GM12878 (cell line): Measurements from ENCODE around the gene NPLOC4. TPM values are rescaled to one million over a fixed set of nuclear protein-coding genes. Genes with fewer than 3 reads are reported as not detected.

Source experiments
- ATAC-seq: fragments of 200-7000 bp; cut with Tn5 transposase; 3 replicates; pipeline ENCODE4 v1.9.1; 2020; ENCODE audit warnings: mild to moderate bottlenecking, moderate library complexity
- BruUV-seq: library from RNA; stranded (reverse); fragments of 400-500 nt; replicated peaks from 2 replicates; lab custom pipeline; 2021; lab: Mats Ljungman, UMichigan
- CTCF ChIA-PET: fragments of 300-600 bp; sonication (Branson Sonifier 250); formaldehyde crosslinking; extraction: SDS; loops from one replicate; lab custom pipeline; 2021; ENCODE audit warnings: inconsistent platforms; lab: Yijun Ruan, JAX
- POLR2A ChIA-PET: fragments of 350-600 bp; formaldehyde crosslinking; extraction: SDS; loops from one replicate; lab custom pipeline; 2021; ENCODE audit warnings: inconsistent platforms; lab: Charles Lee
- RAD21 ChIA-PET: fragments of 300-600 bp; sonication (Branson Sonifier 250); formaldehyde crosslinking; loops from one replicate; lab custom pipeline; 2023; ENCODE audit warnings: antibody characterized with exemption; ENCODE audit not compliant: unreplicated experiment; lab: Charles Lee
- SMC1A ChIA-PET: fragments of 300-600 bp; sonication (Branson Sonifier 250); formaldehyde crosslinking; loops from one replicate; lab custom pipeline; 2023; ENCODE audit not compliant: unreplicated experiment, uncharacterized antibody; lab: Charles Lee
- DNase-seq: peaks from one replicate; pipeline ENCODE4 v3.0.0-alpha.2; 2011; ENCODE audit warnings: low read depth, low spot score
- FAIRE-seq: peaks from 3 replicates; lab custom pipeline; 2011; peaks lifted over from hg19 to GRCh38; lab: Jason Lieb, UNC
- H2AFZ ChIP-seq: 2 replicates; pipeline ENCODE4 v1.6.0; 2011; ENCODE audit warnings: low read depth, low read length, control low read depth; ENCODE audit not compliant: control insufficient read depth
- H3K27ac ChIP-seq: 2 replicates; pipeline ENCODE4 v1.5.1; 2011; ENCODE audit warnings: control low read depth; ENCODE audit not compliant: control insufficient read depth, insufficient read depth
- H3K27me3 ChIP-seq, 2 experiments: replicated peaks in 1 of 2; 2 replicates each; pipeline versions ENCODE4 v1.6.0 to v1.6.1; 2011; ENCODE audit warnings: low read length in 1 of 2; ENCODE audit not compliant: control insufficient read depth in 2 of 2, insufficient read depth in 2 of 2
- H3K36me3 ChIP-seq, 2 experiments: 2 replicates each; pipeline ENCODE4 v1.5.1; 2011; ENCODE audit warnings: low read length in 1 of 2; ENCODE audit not compliant: control insufficient read depth in 2 of 2, insufficient read depth in 2 of 2
- H3K4me1 ChIP-seq: 2 replicates; pipeline ENCODE4 v1.6.1; 2011; ENCODE audit warnings: mild to moderate bottlenecking, low read length, moderate library complexity, mixed read lengths; ENCODE audit not compliant: control insufficient read depth, insufficient read depth
- H3K4me2 ChIP-seq: 2 replicates; pipeline ENCODE4 v1.6.0; 2011; ENCODE audit warnings: control low read depth; ENCODE audit not compliant: control insufficient read depth, insufficient read depth
- H3K4me3 ChIP-seq: fragments of 200-600 bp; sonication (generic); 2 replicates; pipeline ENCODE4 v1.5.1; 2016
- H3K79me2 ChIP-seq: 2 replicates; pipeline ENCODE4 v1.6.0; 2011; ENCODE audit warnings: low read length; ENCODE audit not compliant: control insufficient read depth, insufficient read depth
- H3K9ac ChIP-seq: 2 replicates; pipeline ENCODE4 v1.8.0; 2011; ENCODE audit warnings: low read length, control low read depth, mixed read lengths; ENCODE audit not compliant: control insufficient read depth, insufficient read depth
- H3K9me3 ChIP-seq: replicated peaks from 3 replicates; pipeline ENCODE4 v1.5.1; 2011; ENCODE audit warnings: mild to moderate bottlenecking, low read length; ENCODE audit not compliant: control insufficient read depth, insufficient read depth
- H4K20me1 ChIP-seq: 2 replicates; pipeline ENCODE4 v1.6.0; 2011; ENCODE audit not compliant: control insufficient read depth, insufficient read depth
- ASH2L ChIP-seq: fragments of 300-600, 200-600 bp; sonication (generic); IDR thresholded peaks from 2 replicates; pipeline ENCODE4 v1.6.1; 2017; ENCODE audit warnings: low read depth, mild to moderate bottlenecking, borderline replicate concordance
- CBX3 ChIP-seq: fragments of 200-600 bp; sonication (generic); IDR thresholded peaks from 2 replicates; pipeline ENCODE4 v1.6.1; 2016; ENCODE audit warnings: low read depth, borderline replicate concordance
- CHD4 ChIP-seq: fragments of 200-600 bp; sonication (generic); IDR thresholded peaks from 2 replicates; pipeline ENCODE4 v1.6.1; 2016; ENCODE audit warnings: mild to moderate bottlenecking
- ETV6 ChIP-seq, 2 experiments: fragments of 450-650 bp in 1 of 2; IDR thresholded peaks in 1 of 2; conservative IDR thresholded peaks in 1 of 2; 2 replicates each; pipeline ENCODE4 v1.6.1; 2014; ENCODE audit warnings: antibody characterized with exemption in 1 of 2, borderline replicate concordance in 1 of 2, low read depth in 1 of 2, mild to moderate bottlenecking in 1 of 2, moderate library complexity in 1 of 2
- FOXM1 ChIP-seq: IDR thresholded peaks from 2 replicates; pipeline ENCODE4 v1.6.1; 2012; ENCODE audit warnings: low read depth, mild to moderate bottlenecking, inconsistent platforms, low read length, moderate library complexity
- HCFC1 ChIP-seq: fragments of 150-350 bp; IDR thresholded peaks from 2 replicates; pipeline ENCODE4 v1.6.1; 2014; ENCODE audit warnings: low read length
- HDAC6 ChIP-seq: fragments of 200-600 bp; sonication (generic); IDR thresholded peaks from one replicate; pipeline ENCODE4 v1.8.0; 2017; ENCODE audit warnings: antibody characterized with exemption; ENCODE audit not compliant: unreplicated experiment
- JUND ChIP-seq: IDR thresholded peaks from 2 replicates; pipeline ENCODE4 v1.6.1; 2012; ENCODE audit warnings: low read depth, mild to moderate bottlenecking, low read length, improper control_type of control experiment, moderate library complexity
- SMARCA5 ChIP-seq: fragments of 450-650 bp; IDR thresholded peaks from 2 replicates; pipeline ENCODE4 v1.6.1; 2017; ENCODE audit warnings: mild to moderate bottlenecking
- SRF ChIP-seq, 2 experiments: IDR thresholded peaks; 2 replicates each; pipeline ENCODE4 v1.6.1; 2011; ENCODE audit warnings: low read depth in 2 of 2, low read length in 2 of 2, mild to moderate bottlenecking in 1 of 2, moderate library complexity in 1 of 2
- TAF1 ChIP-seq: IDR thresholded peaks from 2 replicates; pipeline ENCODE4 v1.6.1; 2011; ENCODE audit warnings: mild to moderate bottlenecking, low read depth, low read length, borderline replicate concordance
- TCF12 ChIP-seq: IDR thresholded peaks from 2 replicates; pipeline ENCODE4 v1.6.1; 2011; ENCODE audit warnings: low read depth, mild to moderate bottlenecking, low read length
- ZNF207 ChIP-seq: fragments of 450-650 bp; IDR thresholded peaks from 2 replicates; pipeline ENCODE4 v1.6.1; 2014; ENCODE audit warnings: antibody characterized with exemption, mild to moderate bottlenecking, borderline replicate concordance
- WGBS: methylation state at CpG from one replicate; pipeline ENCODE4 v1.1.6; 2016; ENCODE audit warnings: low lambda C conversion rate; ENCODE audit not compliant: insufficient replicate concordance, insufficient coverage; ENCODE audit errors: missing lambda C conversion rate; 5-methylcytosine and 5-hydroxymethylcytosine counted together
- in situ Hi-C: fragments of 300-500 bp; cut with MboI; formaldehyde crosslinking; loops from 9 replicates; pipeline ENCODE4 v1.14.3; 2018; ENCODE audit warnings: mixed read lengths
- intact Hi-C: fragments of 100-400 bp; cut with micrococcal nuclease; formaldehyde crosslinking; loops from one replicate; pipeline ENCODE4 v1.14.2; 2022; ENCODE audit not compliant: unreplicated experiment
- polyA plus RNA-seq, 11 experiments: library from polyadenylated mRNA; depleted of rRNA in 4 of 11; unstranded in 6 of 11; stranded (reverse) in 5 of 11; fragments of >200 nt; fragmentation: Nextera tagmentation in 4 of 11; fragmentation: Illumina TruSeq in 1 of 11; extraction: Ambion mirVana in 4 of 11; extraction: Trizol in 1 of 11; gene quantifications; 1 replicate in 1 of 11; 2 replicates in 10 of 11; pipeline versions ENCODE4 v1.2.1 to v1.2.3, GENCODE V29; 2011 to 2016; ENCODE audit warnings: inconsistent platforms in 2 of 11, missing spikeins in 2 of 11, low read depth in 1 of 11
- total RNA-seq, 4 experiments: library from RNA; depleted of rRNA in 3 of 4; stranded (reverse); fragments of >200 nt in 3 of 4; fragmentation: Illumina TruSeq in 1 of 4; extraction: Trizol in 1 of 4; gene quantifications; 2 replicates each; pipeline versions ENCODE4 v1.2.1 to v1.2.3, GENCODE V29; 2013 to 2021
- TF ChIP-seq, protein P1 (sequence below): fragments of 150-350 bp; IDR thresholded peaks from 2 replicates; pipeline ENCODE4 v1.6.1; 2014; ENCODE audit warnings: mild to moderate bottlenecking, low read depth, low read length
- TF ChIP-seq, protein P2 (sequence below): IDR thresholded peaks from 2 replicates; pipeline ENCODE4 v1.6.1; 2012; ENCODE audit warnings: low read depth, low read length, improper control_type of control experiment
- TF ChIP-seq, protein P3 (sequence below): IDR thresholded peaks from 2 replicates; pipeline ENCODE4 v1.6.1; 2011; ENCODE audit warnings: low read depth, low read length, improper control_type of control experiment, borderline replicate concordance

Gene NPLOC4
- total and polyA plus RNA-seq, 10 of the 15 experiments (the other 5 are each of a cell fraction or from before 2014, with no cell fraction given): 1.5 to 83.7 (median 45.8) TPM

DNA sequence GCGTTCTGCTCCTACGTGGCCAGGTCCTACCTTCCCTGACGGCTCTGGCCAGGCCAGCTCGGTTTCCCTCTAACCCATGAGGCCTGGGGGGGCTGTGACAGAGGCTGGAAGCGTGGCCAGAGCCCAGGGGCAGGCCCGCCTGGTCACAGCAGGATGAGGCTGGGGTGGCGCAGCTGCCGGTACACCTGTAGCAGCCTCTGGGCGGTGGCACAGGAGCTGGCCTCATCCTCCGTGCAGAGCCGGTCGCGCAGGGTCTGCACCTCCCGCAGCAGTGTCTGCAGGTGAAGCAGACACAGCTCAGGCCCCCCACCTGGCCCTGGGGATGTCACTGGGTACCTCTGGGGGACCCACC lies 96.3 kb downstream of the NPLOC4 start (continued):
- TF ChIP-seq, protein P1, sequence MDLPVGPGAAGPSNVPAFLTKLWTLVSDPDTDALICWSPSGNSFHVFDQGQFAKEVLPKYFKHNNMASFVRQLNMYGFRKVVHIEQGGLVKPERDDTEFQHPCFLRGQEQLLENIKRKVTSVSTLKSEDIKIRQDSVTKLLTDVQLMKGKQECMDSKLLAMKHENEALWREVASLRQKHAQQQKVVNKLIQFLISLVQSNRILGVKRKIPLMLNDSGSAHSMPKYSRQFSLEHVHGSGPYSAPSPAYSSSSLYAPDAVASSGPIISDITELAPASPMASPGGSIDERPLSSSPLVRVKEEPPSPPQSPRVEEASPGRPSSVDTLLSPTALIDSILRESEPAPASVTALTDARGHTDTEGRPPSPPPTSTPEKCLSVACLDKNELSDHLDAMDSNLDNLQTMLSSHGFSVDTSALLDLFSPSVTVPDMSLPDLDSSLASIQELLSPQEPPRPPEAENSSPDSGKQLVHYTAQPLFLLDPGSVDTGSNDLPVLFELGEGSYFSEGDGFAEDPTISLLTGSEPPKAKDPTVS: no peak
- TF ChIP-seq SMARCA5 (no peak), CHD4 (no peak), HDAC6 (no peak)

DNA sequence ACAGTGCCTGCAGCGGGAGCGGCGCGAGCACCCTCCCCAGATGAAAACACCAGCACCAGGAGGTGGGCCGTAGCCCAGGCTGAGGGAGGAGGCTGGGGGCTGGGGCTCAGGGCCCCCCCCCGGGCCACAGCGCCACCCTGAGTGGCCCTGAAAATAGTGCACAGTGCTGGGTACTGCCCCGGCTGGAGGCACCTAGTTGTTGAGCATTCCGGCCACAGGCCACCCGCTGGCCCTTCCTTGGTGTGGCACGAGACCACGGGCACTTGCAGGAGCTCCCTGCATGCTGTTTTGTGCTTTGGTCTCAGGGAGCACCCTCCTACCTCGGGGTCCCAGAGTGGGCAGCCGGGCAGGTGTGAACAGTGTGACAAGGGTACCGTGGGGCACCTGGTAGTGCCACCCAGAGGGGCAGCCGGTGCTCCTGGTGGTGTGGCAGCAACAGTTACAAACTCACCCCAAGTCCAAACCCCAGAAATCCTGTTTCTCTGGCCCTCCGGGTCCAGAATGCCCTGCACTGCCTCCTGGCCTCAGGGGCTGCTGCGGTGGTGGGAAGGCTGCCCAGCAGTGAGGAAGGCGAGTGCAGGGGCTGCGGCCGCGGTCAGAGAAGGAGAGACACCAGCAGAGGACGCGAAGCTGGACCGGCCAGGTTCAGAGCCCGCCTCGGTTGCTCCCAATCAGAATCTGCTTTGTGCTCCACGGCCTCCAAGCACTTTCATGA lies 96.8 kb downstream of the NPLOC4 start:
- Histone ChIP-seq H3K9me3 (no peaks in the 10 kb centered on the region), H4K20me1 (no peaks in the 10 kb centered on the region), H3K79me2 (no peaks in the 10 kb centered on the region), H3K9ac (no peak overlapping the region), H2AFZ (no peak overlapping the region)
- ChIA-PET CTCF (no interaction called here), POLR2A (no interaction called here), SMC1A (no interaction called here)
- BruUV-seq: no TSS peak
- WGBS: 96% methylated on average over 27 of the region's 28 CpGs
- TF ChIP-seq CBX3 (no peak), ETV6 (conservative IDR thresholded peaks at IDR 0.05 in 1 of 2, IDR thresholded peaks at IDR 0.05 in 1 of 2; ENCODE audit: borderline replicate concordance in 1 of 2, low read depth in 1 of 2) (no peak), FOXM1 (no peak), HCFC1 (no peak), ASH2L (no peak), ZNF207 (no peak), TCF12 (no peak), TAF1 (no peak), SRF (IDR thresholded peaks at IDR 0.05; ENCODE audit: low read depth in 2 of 2, low read length in 2 of 2) (no peak), JUND (no peak)
- TF ChIP-seq, protein P2, sequence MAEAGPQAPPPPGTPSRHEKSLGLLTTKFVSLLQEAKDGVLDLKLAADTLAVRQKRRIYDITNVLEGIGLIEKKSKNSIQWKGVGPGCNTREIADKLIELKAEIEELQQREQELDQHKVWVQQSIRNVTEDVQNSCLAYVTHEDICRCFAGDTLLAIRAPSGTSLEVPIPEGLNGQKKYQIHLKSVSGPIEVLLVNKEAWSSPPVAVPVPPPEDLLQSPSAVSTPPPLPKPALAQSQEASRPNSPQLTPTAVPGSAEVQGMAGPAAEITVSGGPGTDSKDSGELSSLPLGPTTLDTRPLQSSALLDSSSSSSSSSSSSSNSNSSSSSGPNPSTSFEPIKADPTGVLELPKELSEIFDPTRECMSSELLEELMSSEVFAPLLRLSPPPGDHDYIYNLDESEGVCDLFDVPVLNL: no peak
- TF ChIP-seq, protein P3, sequence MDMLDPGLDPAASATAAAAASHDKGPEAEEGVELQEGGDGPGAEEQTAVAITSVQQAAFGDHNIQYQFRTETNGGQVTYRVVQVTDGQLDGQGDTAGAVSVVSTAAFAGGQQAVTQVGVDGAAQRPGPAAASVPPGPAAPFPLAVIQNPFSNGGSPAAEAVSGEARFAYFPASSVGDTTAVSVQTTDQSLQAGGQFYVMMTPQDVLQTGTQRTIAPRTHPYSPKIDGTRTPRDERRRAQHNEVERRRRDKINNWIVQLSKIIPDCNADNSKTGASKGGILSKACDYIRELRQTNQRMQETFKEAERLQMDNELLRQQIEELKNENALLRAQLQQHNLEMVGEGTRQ: no peak
- TF ChIP-seq, all 136 proteins: peak for 0
- intact Hi-C loops: no loop called here
- Histone ChIP-seq H3K4me1 (no peaks in the 10 kb centered on the region), H3K27ac (no peak overlapping the region), H3K4me2 (no peak overlapping the region), H3K36me3 (peaks cover 4 to 11% of the 10 kb centered on the region in 2 experiments; a peak in 3 of 4 replicates), H3K4me3 (no peak overlapping the region), H3K27me3 (no peaks in the 10 kb centered on the region; a peak in 2 of 4 replicates)
- FAIRE-seq: no peak
- RAD21 ChIA-PET: no interaction called here
- in situ Hi-C loops: no loop called here
- no peak for DNase-seq
- no peak for ATAC-seq
